HG03175 (cell line): Measurements from ENCODE around the gene HCFC1R1.
"Not testable (repeated sequence)": the region's sequence is repeated elsewhere in the genome, so short reads cannot be mapped to it uniquely, and the experiment has no call there.

Source experiments
- ATAC-seq: cut with Tn5 transposase; IDR thresholded peaks from one replicate; pipeline ENCODE4 v1.9.1; 2021; ENCODE audit warnings: mild to moderate bottlenecking, moderate library complexity; ENCODE audit not compliant: unreplicated experiment

Gene HCFC1R1

GRCh38 chr16:3057181-3058138 is 33.7 kb upstream of the HCFC1R1 start:
- ATAC-seq: no peak

DNA sequence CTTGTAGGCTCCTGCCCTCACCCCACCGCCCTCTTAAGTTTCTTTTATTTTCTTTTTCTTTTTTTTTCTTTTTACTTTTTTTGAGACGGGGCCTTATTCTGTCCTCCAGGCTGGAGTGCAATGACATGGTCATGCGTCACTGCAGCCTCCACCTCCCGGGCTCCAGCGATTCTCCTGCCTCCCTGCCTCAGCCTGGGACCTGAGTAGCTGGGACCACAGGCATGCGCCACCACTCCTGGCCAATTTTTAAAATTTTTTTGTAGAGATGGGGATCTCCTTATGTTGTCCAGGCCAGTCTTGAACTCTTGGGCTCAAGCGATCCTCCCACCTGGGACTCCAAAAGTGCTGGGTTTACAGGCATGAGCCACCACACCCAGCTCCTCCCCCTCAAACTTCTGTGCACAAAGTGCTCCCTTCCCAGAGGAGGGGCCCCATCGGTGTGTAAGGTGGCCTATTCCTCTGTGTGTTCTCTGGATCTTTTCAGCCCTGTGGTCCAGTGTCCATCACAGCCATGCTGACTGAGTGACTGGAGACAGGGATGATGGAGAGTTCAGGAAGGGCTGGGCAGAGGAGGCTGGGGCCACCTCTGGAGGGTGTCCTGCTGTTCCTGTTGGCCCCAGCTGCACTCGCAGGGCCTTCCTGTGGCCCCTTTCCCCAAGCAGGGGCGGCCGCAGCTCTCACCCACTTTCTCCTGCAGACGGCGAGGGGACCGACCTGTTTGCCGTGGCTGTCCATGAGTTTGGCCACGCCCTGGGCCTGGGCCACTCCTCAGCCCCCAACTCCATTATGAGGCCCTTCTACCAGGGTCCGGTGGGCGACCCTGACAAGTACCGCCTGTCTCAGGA is 32.8 kb upstream of the HCFC1R1 start:
- no peak for ATAC-seq

- ATAC-seq: not testable (repeated sequence)
Observed at GRCh38 chr16:3055734-3056115, 32.0 kb upstream of the HCFC1R1 start.

DNA sequence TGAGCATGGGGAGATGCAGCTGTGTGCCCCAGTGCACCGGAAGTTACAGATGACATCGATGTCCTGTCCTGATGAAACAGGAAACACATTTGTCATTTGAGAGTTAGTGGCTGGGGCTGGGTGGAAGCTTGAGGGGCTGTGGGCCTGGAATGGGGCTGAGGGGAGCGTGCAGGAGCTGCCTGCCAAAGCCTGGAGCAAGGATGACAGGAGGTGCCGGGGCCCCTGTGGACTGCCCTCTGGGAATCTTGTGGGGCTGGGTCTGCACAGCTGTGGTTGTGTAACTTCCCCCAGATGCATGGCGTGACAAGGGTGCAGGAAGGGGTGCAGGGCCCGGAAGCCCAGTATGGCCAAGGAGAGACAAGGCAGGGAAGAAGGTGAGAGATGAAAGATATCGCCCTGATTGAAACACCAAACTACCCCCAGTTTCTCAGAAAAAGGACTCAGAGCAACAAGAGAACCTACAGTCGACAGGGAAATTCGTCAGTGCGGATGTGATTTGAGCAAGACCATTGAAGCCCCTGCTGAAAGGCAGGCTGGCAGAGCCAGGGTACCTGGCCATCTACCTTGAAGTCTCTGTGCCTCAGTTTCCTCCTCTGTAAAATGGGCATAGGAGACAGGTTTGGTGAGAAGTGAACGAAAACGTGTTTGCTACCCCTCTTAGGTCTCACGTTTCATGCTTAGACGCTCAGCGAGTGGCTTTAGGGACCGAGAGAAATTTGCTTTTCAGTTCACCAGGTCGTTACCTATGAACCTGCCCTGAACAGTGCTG is 31.4 kb upstream of the HCFC1R1 start:
- ATAC-seq: no peak

GRCh38 chr16:3053330-3053710 is 29.6 kb upstream of the HCFC1R1 start:
- not testable (repeated sequence) for ATAC-seq

GRCh38 chr16:3052571-3053329 is 29.0 kb upstream of the HCFC1R1 start:
- ATAC-seq: not testable (repeated sequence)

DNA sequence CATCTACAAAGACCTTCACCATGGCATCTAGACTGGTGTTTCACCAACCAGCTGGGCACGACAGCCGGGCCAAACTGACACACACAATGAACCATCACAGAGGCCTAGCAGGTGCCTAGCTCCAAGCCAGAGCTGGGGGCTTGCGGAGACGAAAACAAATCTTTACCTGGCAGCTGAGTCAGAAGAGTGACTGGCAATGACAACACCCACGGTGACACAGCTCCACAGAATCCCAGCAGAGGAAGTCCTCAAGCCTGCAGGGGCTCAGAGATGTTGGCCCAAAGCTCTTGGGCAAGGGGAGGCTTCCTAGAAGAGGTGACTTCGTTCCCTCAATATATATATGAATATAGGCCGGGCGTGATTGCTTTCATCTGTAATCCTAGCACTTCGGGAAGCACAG is 27.8 kb upstream of the HCFC1R1 start:
- no peak for ATAC-seq

DNA sequence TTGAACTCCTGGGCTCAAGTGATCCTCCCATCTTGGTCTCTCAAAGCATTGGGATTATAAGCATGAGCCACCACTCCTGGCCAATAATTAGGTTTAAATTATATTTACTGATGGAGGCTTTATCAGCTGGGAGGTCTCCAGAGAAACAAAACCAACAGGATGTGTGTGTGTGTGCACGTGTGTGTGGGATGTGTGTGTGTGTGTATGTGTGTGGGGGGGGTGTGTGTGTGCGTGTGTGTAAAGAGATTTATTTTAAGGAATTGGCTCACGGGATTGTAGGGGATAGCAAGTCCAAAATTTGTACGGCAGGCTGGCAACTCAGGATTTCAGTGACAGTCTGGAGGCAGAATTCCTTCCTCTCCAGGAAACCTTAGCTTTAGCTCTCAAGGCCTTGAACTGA is 27.3 kb upstream of the HCFC1R1 start:
- no peak for ATAC-seq

- ATAC-seq: no peak
Observed at GRCh38 chr16:3050487-3050886, 26.7 kb upstream of the HCFC1R1 start.

- no peak for ATAC-seq
Observed at GRCh38 chr16:3049921-3050481, 26.3 kb upstream of the HCFC1R1 start.

DNA sequence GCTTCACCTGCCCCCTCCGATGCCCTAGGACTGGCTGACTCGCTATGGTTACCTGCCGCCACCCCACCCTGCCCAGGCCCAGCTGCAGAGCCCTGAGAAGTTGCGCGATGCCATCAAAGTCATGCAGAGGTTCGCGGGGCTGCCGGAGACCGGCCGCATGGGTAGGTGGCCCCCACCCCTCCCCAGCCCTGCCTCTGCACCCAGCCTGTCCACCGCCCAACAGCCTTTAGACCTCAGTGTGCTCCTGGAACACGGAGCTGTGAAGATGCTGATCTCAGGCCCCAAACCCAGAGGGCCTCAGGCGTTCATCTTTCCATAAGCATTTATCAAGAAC is 23.6 kb upstream of the HCFC1R1 start:
- no peak for ATAC-seq

DNA sequence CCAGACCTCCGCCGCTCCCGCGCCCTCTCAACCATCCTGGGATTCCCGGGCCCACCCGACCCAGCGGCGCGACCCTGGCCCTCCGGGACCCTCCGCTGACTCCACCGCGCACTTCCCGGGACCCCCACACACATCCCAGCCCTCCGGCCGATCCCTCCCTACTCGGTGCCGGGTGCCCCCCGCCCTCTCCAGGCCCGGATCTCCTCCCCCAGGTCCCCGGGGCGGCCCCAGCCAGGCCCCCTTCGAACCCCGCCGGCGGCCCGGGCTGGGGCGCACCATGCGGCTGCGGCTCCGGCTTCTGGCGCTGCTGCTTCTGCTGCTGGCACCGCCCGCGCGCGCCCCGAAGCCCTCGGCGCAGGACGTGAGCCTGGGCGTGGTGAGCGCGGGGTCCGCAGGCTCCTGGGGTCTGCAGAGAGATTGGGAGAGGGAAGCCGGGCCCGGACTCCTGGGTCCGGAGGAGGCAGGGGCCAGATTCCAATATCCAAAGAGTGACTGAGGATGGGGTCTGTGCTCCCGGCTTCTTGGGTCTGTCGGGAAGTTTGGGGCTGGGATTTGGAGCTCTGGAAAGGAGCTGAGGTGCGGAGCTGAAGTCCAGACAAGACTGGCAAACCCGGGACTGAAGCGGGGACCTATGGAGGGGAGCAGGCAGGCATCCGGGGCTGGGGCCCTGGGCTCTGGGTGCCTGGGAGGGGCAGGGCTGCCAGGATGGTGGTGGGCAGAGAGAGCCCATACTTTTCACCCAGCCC is 23.1 kb upstream of the HCFC1R1 start:
- no peak for ATAC-seq

GRCh38 chr16:3045758-3046640 is 22.3 kb upstream of the HCFC1R1 start, which contains the start of gene MMP25:
MMP25 (plus strand) TSS chr16:3046561; CDS start chr16:3046918, 357 bp downstream.
- ATAC-seq: no peak

GRCh38 chr16:3044708-3045107 is 21.0 kb upstream of the HCFC1R1 start:
- no peak for ATAC-seq

DNA sequence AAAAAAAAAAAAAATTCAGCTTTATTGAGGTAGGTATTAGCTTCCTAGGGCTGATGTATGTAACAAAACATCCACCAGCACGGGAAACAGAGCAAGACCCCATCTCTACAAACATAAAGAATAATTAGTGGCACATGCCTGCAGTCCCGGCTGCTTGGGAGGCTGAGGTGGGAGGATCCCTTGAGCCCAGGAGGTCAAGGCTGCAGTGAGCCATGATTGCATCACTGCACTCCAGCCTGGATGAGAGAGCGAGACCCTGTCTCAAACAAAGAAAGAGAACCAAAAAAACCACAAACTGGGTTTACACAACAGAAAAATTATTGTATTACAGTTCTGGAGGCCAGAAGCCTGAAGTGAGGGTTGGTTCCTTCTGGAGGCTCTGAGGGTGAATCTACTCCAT is 18.6 kb upstream of the HCFC1R1 start:
- ATAC-seq: no peak

DNA sequence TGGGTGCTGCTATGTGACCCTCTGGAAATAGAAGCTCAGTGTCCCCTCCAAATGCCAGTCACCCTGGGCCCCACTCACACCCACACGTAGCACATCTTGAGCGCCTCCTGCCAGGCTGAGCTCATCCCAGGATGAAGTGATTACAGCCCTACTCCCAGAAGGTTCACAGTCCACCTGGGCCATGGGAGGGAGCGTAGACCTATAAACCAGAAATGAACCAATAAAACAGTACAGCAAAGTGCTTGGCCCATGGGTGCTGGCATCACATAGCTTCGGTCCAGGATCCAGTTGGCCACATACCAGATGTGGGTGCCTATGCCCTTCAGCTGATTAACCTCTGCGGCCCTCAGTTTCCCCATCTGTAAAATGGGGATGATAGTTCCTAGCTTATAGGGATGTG is 15.2 kb upstream of the HCFC1R1 start:
- ATAC-seq: no peak

DNA sequence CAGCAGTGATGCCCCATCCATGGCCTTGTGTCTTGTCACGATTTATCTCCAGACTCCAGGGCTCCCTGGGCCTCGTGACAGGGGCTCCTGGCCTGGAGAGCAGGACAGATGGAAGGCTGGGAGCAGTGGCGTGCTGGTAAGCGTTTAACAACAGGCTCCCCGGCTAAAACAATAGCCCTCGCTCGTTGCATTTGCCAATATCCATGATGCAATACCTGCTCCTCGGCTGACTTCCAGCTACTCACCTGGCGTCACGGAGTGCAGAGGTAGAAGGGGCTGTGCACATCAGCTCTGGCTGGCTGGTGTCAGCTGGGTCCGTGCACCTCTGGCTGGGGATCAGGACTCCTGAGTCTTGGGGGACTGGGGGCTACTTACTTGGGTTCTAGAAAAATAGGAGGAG is 14.5 kb upstream of the HCFC1R1 start:
- ATAC-seq: no peak

DNA sequence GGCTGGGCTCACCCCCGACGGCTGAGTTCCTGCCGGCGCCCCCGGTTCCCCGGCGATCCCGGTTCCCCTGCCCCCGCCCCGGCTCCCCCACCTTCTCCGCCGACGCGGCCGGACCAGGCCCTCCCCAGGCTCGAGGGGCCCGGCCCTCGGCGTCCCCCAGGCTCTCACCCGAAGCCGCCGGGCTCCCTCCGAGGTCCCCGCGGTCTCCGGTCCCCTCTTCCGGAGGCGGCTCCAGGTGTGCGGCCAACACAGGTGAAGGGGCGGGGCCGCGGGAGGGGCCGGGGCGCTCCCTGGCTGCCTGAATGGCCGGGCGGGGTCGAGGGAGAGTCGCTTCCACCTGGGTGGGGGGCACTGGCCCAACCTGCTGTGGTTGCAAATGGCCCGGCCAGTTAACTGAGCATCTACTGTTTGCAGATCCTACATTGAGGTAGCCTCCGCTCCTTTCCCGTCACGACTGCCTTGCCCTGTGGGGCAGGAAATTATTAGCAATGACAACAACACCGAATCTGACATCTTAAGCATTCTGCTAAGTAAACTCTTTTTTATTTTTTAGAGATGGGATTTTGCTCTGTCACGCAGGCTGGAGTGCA is 13.1 kb upstream of the HCFC1R1 start, which contains the start of gene BICDL2:
Gene BICDL2 (minus strand): TSS at position 219 of the 590 bp plus-strand sequence. CDS start 1,448 bp downstream, outside the sequence.
- ATAC-seq: no peak
